GM12878 (cell line): ENCODE data around the gene FCHSD2. TPM values are rescaled to one million over a fixed set of nuclear protein-coding genes. Genes with fewer than 3 reads are reported as not detected.

Source experiments
- ATAC-seq: fragments of 200-7000 bp; cut with Tn5 transposase; 3 replicates; pipeline ENCODE4 v1.9.1; 2020; ENCODE audit warnings: mild to moderate bottlenecking, moderate library complexity
- BruUV-seq: library from RNA; stranded (reverse); fragments of 400-500 nt; replicated peaks from 2 replicates; lab custom pipeline; 2021; lab: Mats Ljungman, UMichigan
- CTCF ChIA-PET: fragments of 300-600 bp; sonication (Branson Sonifier 250); formaldehyde crosslinking; extraction: SDS; loops from one replicate; lab custom pipeline; 2021; ENCODE audit warnings: inconsistent platforms; lab: Yijun Ruan, JAX
- POLR2A ChIA-PET: fragments of 350-600 bp; formaldehyde crosslinking; extraction: SDS; loops from one replicate; lab custom pipeline; 2021; ENCODE audit warnings: inconsistent platforms; lab: Charles Lee
- RAD21 ChIA-PET: fragments of 300-600 bp; sonication (Branson Sonifier 250); formaldehyde crosslinking; loops from one replicate; lab custom pipeline; 2023; ENCODE audit warnings: antibody characterized with exemption; ENCODE audit not compliant: unreplicated experiment; lab: Charles Lee
- SMC1A ChIA-PET: fragments of 300-600 bp; sonication (Branson Sonifier 250); formaldehyde crosslinking; loops from one replicate; lab custom pipeline; 2023; ENCODE audit not compliant: unreplicated experiment, uncharacterized antibody; lab: Charles Lee
- DNase-seq: peaks from one replicate; pipeline ENCODE4 v3.0.0-alpha.2; 2011; ENCODE audit warnings: low read depth, low spot score
- FAIRE-seq: peaks from 3 replicates; lab custom pipeline; 2011; peaks lifted over from hg19 to GRCh38; lab: Jason Lieb, UNC
- H2AFZ ChIP-seq: 2 replicates; pipeline ENCODE4 v1.6.0; 2011; ENCODE audit warnings: low read depth, low read length, control low read depth; ENCODE audit not compliant: control insufficient read depth
- H3K27ac ChIP-seq: 2 replicates; pipeline ENCODE4 v1.5.1; 2011; ENCODE audit warnings: control low read depth; ENCODE audit not compliant: control insufficient read depth, insufficient read depth
- H3K27me3 ChIP-seq, 2 experiments: replicated peaks in 1 of 2; 2 replicates each; pipeline versions ENCODE4 v1.6.0 to v1.6.1; 2011; ENCODE audit warnings: low read length in 1 of 2; ENCODE audit not compliant: control insufficient read depth in 2 of 2, insufficient read depth in 2 of 2
- H3K36me3 ChIP-seq, 2 experiments: 2 replicates each; pipeline ENCODE4 v1.5.1; 2011; ENCODE audit warnings: low read length in 1 of 2; ENCODE audit not compliant: control insufficient read depth in 2 of 2, insufficient read depth in 2 of 2
- H3K4me1 ChIP-seq: 2 replicates; pipeline ENCODE4 v1.6.1; 2011; ENCODE audit warnings: mild to moderate bottlenecking, low read length, moderate library complexity, mixed read lengths; ENCODE audit not compliant: control insufficient read depth, insufficient read depth
- H3K4me2 ChIP-seq: 2 replicates; pipeline ENCODE4 v1.6.0; 2011; ENCODE audit warnings: control low read depth; ENCODE audit not compliant: control insufficient read depth, insufficient read depth
- H3K4me3 ChIP-seq: fragments of 200-600 bp; sonication (generic); 2 replicates; pipeline ENCODE4 v1.5.1; 2016
- H3K79me2 ChIP-seq: 2 replicates; pipeline ENCODE4 v1.6.0; 2011; ENCODE audit warnings: low read length; ENCODE audit not compliant: control insufficient read depth, insufficient read depth
- H3K9ac ChIP-seq: 2 replicates; pipeline ENCODE4 v1.8.0; 2011; ENCODE audit warnings: low read length, control low read depth, mixed read lengths; ENCODE audit not compliant: control insufficient read depth, insufficient read depth
- H3K9me3 ChIP-seq: replicated peaks from 3 replicates; pipeline ENCODE4 v1.5.1; 2011; ENCODE audit warnings: mild to moderate bottlenecking, low read length; ENCODE audit not compliant: control insufficient read depth, insufficient read depth
- H4K20me1 ChIP-seq: 2 replicates; pipeline ENCODE4 v1.6.0; 2011; ENCODE audit not compliant: control insufficient read depth, insufficient read depth
- BMI1 ChIP-seq: fragments of 450-650 bp; IDR thresholded peaks from 2 replicates; pipeline ENCODE4 v1.6.1; 2016; ENCODE audit warnings: mild to moderate bottlenecking, moderate library complexity, borderline replicate concordance
- HDAC6 ChIP-seq: fragments of 200-600 bp; sonication (generic); IDR thresholded peaks from one replicate; pipeline ENCODE4 v1.8.0; 2017; ENCODE audit warnings: antibody characterized with exemption; ENCODE audit not compliant: unreplicated experiment
- LARP7 ChIP-seq: fragments of 450-650 bp; IDR thresholded peaks from 2 replicates; pipeline ENCODE4 v1.6.1; 2017; ENCODE audit warnings: mild to moderate bottlenecking
- MXI1 ChIP-seq: fragments of 150-350 bp; IDR thresholded peaks from 2 replicates; pipeline ENCODE4 v1.6.1; 2011; ENCODE audit warnings: low read depth, mild to moderate bottlenecking, inconsistent platforms, low read length, improper control_type of control experiment
- PML ChIP-seq: IDR thresholded peaks from 2 replicates; pipeline ENCODE4 v1.6.1; 2012; ENCODE audit warnings: low read length, inconsistent platforms
- POLR2AphosphoS2 ChIP-seq: IDR thresholded peaks from 2 replicates; pipeline ENCODE4 v1.6.1; 2011; ENCODE audit warnings: low read depth, mild to moderate bottlenecking, low read length, improper control_type of control experiment, moderate library complexity
- TAF1 ChIP-seq: IDR thresholded peaks from 2 replicates; pipeline ENCODE4 v1.6.1; 2011; ENCODE audit warnings: mild to moderate bottlenecking, low read depth, low read length, borderline replicate concordance
- ZNF217 ChIP-seq: fragments of 450-650 bp; IDR thresholded peaks from 2 replicates; pipeline ENCODE4 v1.6.1; 2017; ENCODE audit warnings: antibody characterized with exemption, mild to moderate bottlenecking
- WGBS: methylation state at CpG from one replicate; pipeline ENCODE4 v1.1.6; 2016; ENCODE audit warnings: low lambda C conversion rate; ENCODE audit not compliant: insufficient replicate concordance, insufficient coverage; ENCODE audit errors: missing lambda C conversion rate; 5-methylcytosine and 5-hydroxymethylcytosine counted together
- in situ Hi-C: fragments of 300-500 bp; cut with MboI; formaldehyde crosslinking; loops from 9 replicates; pipeline ENCODE4 v1.14.3; 2018; ENCODE audit warnings: mixed read lengths
- intact Hi-C: fragments of 100-400 bp; cut with micrococcal nuclease; formaldehyde crosslinking; loops from one replicate; pipeline ENCODE4 v1.14.2; 2022; ENCODE audit not compliant: unreplicated experiment
- polyA plus RNA-seq, 11 experiments: library from polyadenylated mRNA; depleted of rRNA in 4 of 11; unstranded in 6 of 11; stranded (reverse) in 5 of 11; fragments of >200 nt; fragmentation: Nextera tagmentation in 4 of 11; fragmentation: Illumina TruSeq in 1 of 11; extraction: Ambion mirVana in 4 of 11; extraction: Trizol in 1 of 11; gene quantifications; 1 replicate in 1 of 11; 2 replicates in 10 of 11; pipeline versions ENCODE4 v1.2.1 to v1.2.3, GENCODE V29; 2011 to 2016; ENCODE audit warnings: inconsistent platforms in 2 of 11, missing spikeins in 2 of 11, low read depth in 1 of 11
- total RNA-seq, 4 experiments: library from RNA; depleted of rRNA in 3 of 4; stranded (reverse); fragments of >200 nt in 3 of 4; fragmentation: Illumina TruSeq in 1 of 4; extraction: Trizol in 1 of 4; gene quantifications; 2 replicates each; pipeline versions ENCODE4 v1.2.1 to v1.2.3, GENCODE V29; 2013 to 2021

Gene FCHSD2
- total and polyA plus RNA-seq, 10 of the 15 experiments (the other 5 are each of a cell fraction or from before 2014, with no cell fraction given), result 13.2 to 89.8 (median 47.8) TPM

DNA sequence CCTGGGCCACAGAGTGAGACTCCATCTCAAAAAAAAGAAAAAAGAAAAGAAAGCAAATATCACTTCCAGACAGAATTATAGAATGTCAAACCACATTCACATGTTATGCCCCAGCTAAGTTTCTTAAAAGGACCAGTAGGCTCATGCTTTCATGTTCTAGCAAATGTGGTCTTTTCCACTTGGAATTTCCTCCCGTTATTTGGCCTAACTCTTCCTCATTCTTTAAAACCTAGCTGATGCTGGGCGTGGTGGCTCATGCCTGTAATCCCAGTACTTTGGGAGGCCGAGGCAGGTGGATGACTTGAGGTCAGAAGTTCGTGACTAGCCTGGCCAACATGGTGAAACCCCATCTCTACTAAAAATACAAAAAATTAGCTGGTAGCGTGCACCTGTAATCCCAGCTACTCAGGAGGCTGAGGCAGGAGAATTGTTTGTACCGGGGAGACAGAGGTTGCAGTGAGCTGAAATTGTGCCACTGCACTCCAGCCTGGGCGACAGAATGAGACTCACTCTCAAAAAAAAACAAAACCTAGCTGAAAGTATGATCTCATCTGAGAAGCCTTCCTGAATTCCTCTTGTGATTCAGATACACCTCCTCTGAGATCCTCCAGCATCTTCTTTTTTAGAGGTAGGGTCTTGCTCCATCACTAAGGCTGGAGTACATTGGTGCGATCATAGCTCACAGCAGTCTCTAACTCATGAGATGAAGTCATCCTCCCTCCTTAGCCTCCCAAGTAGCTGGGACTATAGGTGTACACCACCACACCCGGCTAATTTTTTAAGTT lies 50.4 kb downstream of the FCHSD2 start:
- no peak for DNase-seq
- in situ Hi-C loops, result no loop called here
- H4K20me1 ChIP-seq, result no peaks in the 10 kb centered on the region
- no peak overlapping the region for H3K4me3 ChIP-seq
- H3K4me2 ChIP-seq, result no peak overlapping the region
- H3K27ac ChIP-seq, result no peak overlapping the region
- FAIRE-seq, result no peak
- ChIA-PET POLR2A (interaction anchor here (0.5 to 0.7 kb wide), 2 partner anchors 51 to 108 kb away, joined by 3 read pairs; partner anchors contain the start of gene FCHSD2), RAD21 (interaction anchor here (0.5 kb wide), 1 partner anchor 153 kb away, joined by 3 read pairs; no protein-coding TSS in a partner anchor), SMC1A (interaction anchor here (0.8 to 2.5 kb wide), 6 partner anchors 10 to 145 kb away, joined by 3 to 12 read pairs (median 4); no protein-coding TSS in a partner anchor), CTCF (interaction anchor here (0.7 to 2.6 kb wide), 3 partner anchors 9 to 87 kb away, joined by 3 to 9 read pairs (median 4); no protein-coding TSS in a partner anchor)
- no peak overlapping the region for H3K9ac ChIP-seq
- H3K27me3 ChIP-seq, result no peaks in the 10 kb centered on the region
- H3K79me2 ChIP-seq, result peaks cover 72% of the 10 kb centered on the region
- H2AFZ ChIP-seq, result no peak overlapping the region
- H3K9me3 ChIP-seq, result no peaks in the 10 kb centered on the region; the same call in 1 of the 3 replicates
- no TSS peak for BruUV-seq
- WGBS, result 84% methylated on average over 9 of the region's 9 CpGs
- no peak for ATAC-seq
- intact Hi-C loops, result no loop called here
- H3K4me1 ChIP-seq, result peaks cover 22% of the 10 kb centered on the region
- H3K36me3 ChIP-seq, result peaks cover 3 to 20% of the 10 kb centered on the region in 2 experiments
- TF ChIP-seq TAF1 (no peak), PML (no peak), HDAC6 (no peak), LARP7 (no peak), ZNF217 (no peak), POLR2AphosphoS2 (no peak), BMI1 (no peak), MXI1 (no peak)
